Measurements from ENCODE around the gene ALB.
"Not testable (repeated sequence)": the region's sequence is repeated elsewhere in the genome, so short reads cannot be mapped to it uniquely, and the experiment has no call there.

- not testable (repeated sequence) for TF ChIP-seq CTCF (IDR thresholded peaks at IDR 0.05; ENCODE audit: insufficient read depth, low read length); REST (IDR thresholded peaks at IDR 0.05; ENCODE audit: insufficient replicate concordance, low read depth); POLR2AphosphoS5 (IDR thresholded peaks at IDR 0.05; ENCODE audit: low read depth); GABPA (IDR thresholded peaks at IDR 0.05; ENCODE audit: low read depth)
These were observed 14.4 kb upstream of the ALB start for GRCh38 chr4:73389663-73390062.

Measured in HL-60 (cell line).